Measurements from ENCODE around the gene ZMYND8. TPM values are rescaled to one million over a fixed set of nuclear protein-coding genes. Genes with fewer than 3 reads are reported as not detected.
"Not testable (repeated sequence)": the region's sequence is repeated elsewhere in the genome, so short reads cannot be mapped to it uniquely, and the experiment has no call there.

The ZMYND8 gene
- total and polyA plus RNA-seq, 2 donors = 14.8 to 28.5 TPM

DNA sequence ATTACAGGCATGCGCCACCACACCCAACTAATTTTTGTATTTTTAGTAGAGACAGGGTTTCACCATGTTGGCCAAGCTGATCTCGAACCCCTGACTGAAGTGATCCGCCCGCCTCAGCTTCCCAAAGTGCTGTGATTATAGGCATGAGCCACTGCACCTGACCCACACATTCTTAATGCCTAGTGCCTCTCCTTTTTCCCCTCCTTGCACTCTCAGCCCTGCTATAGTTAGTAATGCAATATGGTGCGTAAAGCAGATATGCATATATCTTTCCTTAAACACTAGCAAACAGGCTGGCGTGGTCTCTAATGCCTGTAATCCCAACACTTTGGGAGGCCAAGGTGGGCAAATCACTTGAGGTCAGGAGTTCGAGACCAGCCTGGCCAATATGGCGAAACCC lies 68.0 kb downstream of the ZMYND8 start:
- H3K36me3 ChIP-seq (ENCODE audit: control insufficient read depth in 2 of 2, insufficient read depth in 2 of 2, low read length in 1 of 2) = peaks cover 37 to 68% of the 10 kb centered on the region in 2 donors

DNA sequence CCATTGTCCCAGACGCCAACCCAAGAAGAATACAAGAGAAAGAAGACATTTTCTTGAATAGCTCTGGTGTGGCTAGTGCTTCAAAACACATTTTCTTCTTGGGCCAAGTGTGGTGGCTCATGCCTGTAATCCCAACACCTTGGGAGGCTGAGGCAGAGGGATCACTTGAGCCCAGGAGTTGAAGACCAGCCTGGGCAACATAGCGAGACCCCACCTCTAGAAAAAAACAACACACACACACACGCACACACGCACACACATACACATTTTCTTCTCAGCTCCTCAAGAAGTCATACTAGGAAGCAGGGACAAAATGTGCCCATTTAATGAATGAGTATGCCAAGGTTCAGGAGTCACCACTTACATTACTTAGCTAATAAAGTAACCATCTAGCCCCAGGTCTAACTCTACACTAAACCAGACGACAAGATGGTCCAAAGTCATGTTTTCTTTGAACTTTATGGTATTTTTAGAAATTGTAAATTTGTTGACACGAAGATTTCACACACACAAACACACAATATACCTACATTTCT lies 68.8 kb downstream of the ZMYND8 start:
- WGBS = 96% methylated on average over 6 of the region's 6 CpGs
- no peak for DNase-seq (ENCODE audit: low read depth in 6 of 9, low spot score in 9 of 9)
- Histone ChIP-seq H3K27me3 (ENCODE audit: control insufficient read depth in 2 of 2, insufficient read depth in 1 of 2, low read length in 1 of 2) (no peaks in the 10 kb centered on the region), H3K36me3 (ENCODE audit: control insufficient read depth in 2 of 2, insufficient read depth in 2 of 2, low read length in 1 of 2) (peaks cover 46 to 71% of the 10 kb centered on the region in 2 donors), H3K4me1 (ENCODE audit: control insufficient read depth in 2 of 2, insufficient read depth in 2 of 2, low read length in 2 of 2) (no peaks in the 10 kb centered on the region), H3K27ac (ENCODE audit: low read depth in 1 of 2, low read length in 1 of 2) (no peak overlapping the region), H3K4me3 (ENCODE audit: low read length in 2 of 2) (no peak overlapping the region), H3K9me3 (ENCODE audit: control insufficient read depth in 2 of 2, insufficient read depth in 1 of 2, low read length in 1 of 2) (no peaks in the 10 kb centered on the region)

More for the DNA sequence above, 68.0 kb downstream of the ZMYND8 start:
- not testable (repeated sequence) for H3K9me3 ChIP-seq (ENCODE audit: control insufficient read depth in 2 of 2, insufficient read depth in 1 of 2, low read length in 1 of 2); H3K27ac ChIP-seq (ENCODE audit: low read depth in 1 of 2, low read length in 1 of 2); DNase-seq (ENCODE audit: low read depth in 6 of 9, low spot score in 9 of 9); H3K27me3 ChIP-seq (ENCODE audit: control insufficient read depth in 2 of 2, insufficient read depth in 1 of 2, low read length in 1 of 2); H3K4me1 ChIP-seq (ENCODE audit: control insufficient read depth in 2 of 2, insufficient read depth in 2 of 2, low read length in 2 of 2); H3K4me3 ChIP-seq (ENCODE audit: low read length in 2 of 2)
- WGBS = 96% methylated on average over 8 of the region's 8 CpGs

DNA sequence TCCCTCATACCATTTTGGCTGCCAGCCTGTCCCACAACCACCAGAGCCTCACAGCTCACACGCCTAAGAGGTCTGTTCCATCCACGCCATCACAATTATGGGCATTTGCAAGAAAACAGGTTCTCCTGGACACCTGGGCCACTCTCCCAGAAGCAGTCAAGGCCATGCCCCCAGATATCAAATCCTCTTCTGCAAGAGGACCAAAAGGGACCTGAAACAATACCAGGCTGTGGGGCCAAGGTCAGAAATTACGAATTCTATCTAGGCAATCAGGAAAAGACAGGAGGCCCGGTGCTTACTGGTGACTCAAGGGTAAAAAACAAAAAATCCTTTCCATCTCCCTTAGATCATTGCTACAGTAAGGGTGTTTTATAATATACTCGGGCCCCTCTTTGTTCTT lies 69.8 kb downstream of the ZMYND8 start:
- WGBS = 97% methylated on average over 5 of the region's 5 CpGs
- no peak for DNase-seq (ENCODE audit: low read depth in 6 of 9, low spot score in 9 of 9)
- Histone ChIP-seq H3K36me3 (ENCODE audit: control insufficient read depth in 2 of 2, insufficient read depth in 2 of 2, low read length in 1 of 2) (peaks cover 49 to 74% of the 10 kb centered on the region in 2 donors), H3K27me3 (ENCODE audit: control insufficient read depth in 2 of 2, insufficient read depth in 1 of 2, low read length in 1 of 2) (no peaks in the 10 kb centered on the region), H3K4me1 (ENCODE audit: control insufficient read depth in 2 of 2, insufficient read depth in 2 of 2, low read length in 2 of 2) (no peaks in the 10 kb centered on the region), H3K4me3 (ENCODE audit: low read length in 2 of 2) (no peak overlapping the region), H3K27ac (ENCODE audit: low read depth in 1 of 2, low read length in 1 of 2) (no peak overlapping the region), H3K9me3 (ENCODE audit: control insufficient read depth in 2 of 2, insufficient read depth in 1 of 2, low read length in 1 of 2) (no peaks in the 10 kb centered on the region)

DNA sequence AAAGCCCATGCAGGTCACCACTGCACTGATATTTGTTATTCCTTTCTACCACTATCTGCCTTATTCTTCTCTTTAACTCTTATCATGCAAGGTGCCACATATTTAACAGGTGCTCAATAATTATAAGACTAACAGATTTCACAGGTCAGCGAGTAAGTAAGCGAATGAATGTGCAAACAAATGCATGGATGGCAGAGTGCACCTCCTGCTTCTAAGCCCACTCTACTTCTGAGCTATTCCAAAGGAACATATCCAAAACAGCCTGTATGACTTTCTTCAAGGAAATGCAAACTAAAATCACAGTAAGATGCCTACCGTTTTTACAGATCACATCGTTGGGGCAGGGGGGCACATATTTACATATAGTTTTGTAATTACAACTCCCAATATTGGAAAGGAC lies 71.3 kb downstream of the ZMYND8 start:
- 97% methylated on average over 4 of the region's 4 CpGs for WGBS
- H3K4me3 ChIP-seq (ENCODE audit: low read length in 2 of 2) = no peak overlapping the region

DNA sequence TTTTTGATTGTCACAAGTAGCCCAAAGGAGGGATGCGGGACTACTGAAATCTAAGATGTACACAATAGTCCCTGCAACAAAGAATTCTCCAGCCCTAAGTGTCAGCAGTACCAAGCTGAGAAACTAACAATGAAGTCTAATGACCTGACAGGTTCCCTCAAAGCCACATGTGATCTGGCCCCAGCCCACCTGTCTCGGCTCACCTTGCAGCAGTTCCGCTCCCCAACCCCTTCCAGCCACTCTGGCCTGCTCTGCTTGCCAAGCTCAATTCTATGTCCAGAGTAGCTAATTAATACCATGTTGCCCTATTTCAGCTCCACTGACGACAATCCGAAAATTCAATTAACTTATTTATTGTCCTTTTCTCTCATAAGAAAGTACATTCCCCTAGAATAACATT lies 72.1 kb downstream of the ZMYND8 start:
- no peaks in the 10 kb centered on the region for H3K4me1 ChIP-seq (ENCODE audit: control insufficient read depth in 2 of 2, insufficient read depth in 2 of 2, low read length in 2 of 2)
- no peaks in the 10 kb centered on the region for H3K27me3 ChIP-seq (ENCODE audit: control insufficient read depth in 2 of 2, insufficient read depth in 1 of 2, low read length in 1 of 2)
- peaks cover 56 to 77% of the 10 kb centered on the region in 2 donors for H3K36me3 ChIP-seq (ENCODE audit: control insufficient read depth in 2 of 2, insufficient read depth in 2 of 2, low read length in 1 of 2)
- H3K4me3 ChIP-seq (ENCODE audit: low read length in 2 of 2) = no peak overlapping the region
- no peak for DNase-seq (ENCODE audit: low read depth in 6 of 9, low spot score in 9 of 9)
- H3K27ac ChIP-seq (ENCODE audit: low read depth in 1 of 2, low read length in 1 of 2) = no peak overlapping the region
- WGBS = 99% methylated on average over 5 of the region's 5 CpGs
- no peaks in the 10 kb centered on the region for H3K9me3 ChIP-seq (ENCODE audit: control insufficient read depth in 2 of 2, insufficient read depth in 1 of 2, low read length in 1 of 2)

More for the DNA sequence above, 71.3 kb downstream of the ZMYND8 start:
- no peaks in the 10 kb centered on the region for H3K9me3 ChIP-seq (ENCODE audit: control insufficient read depth in 2 of 2, insufficient read depth in 1 of 2, low read length in 1 of 2)
- no peak for DNase-seq (ENCODE audit: low read depth in 6 of 9, low spot score in 9 of 9)
- H3K36me3 ChIP-seq (ENCODE audit: control insufficient read depth in 2 of 2, insufficient read depth in 2 of 2, low read length in 1 of 2) = peaks cover 56 to 81% of the 10 kb centered on the region in 2 donors
- no peaks in the 10 kb centered on the region for H3K27me3 ChIP-seq (ENCODE audit: control insufficient read depth in 2 of 2, insufficient read depth in 1 of 2, low read length in 1 of 2)
- H3K27ac ChIP-seq (ENCODE audit: low read depth in 1 of 2, low read length in 1 of 2) = no peak overlapping the region
- no peaks in the 10 kb centered on the region for H3K4me1 ChIP-seq (ENCODE audit: control insufficient read depth in 2 of 2, insufficient read depth in 2 of 2, low read length in 2 of 2)

DNA sequence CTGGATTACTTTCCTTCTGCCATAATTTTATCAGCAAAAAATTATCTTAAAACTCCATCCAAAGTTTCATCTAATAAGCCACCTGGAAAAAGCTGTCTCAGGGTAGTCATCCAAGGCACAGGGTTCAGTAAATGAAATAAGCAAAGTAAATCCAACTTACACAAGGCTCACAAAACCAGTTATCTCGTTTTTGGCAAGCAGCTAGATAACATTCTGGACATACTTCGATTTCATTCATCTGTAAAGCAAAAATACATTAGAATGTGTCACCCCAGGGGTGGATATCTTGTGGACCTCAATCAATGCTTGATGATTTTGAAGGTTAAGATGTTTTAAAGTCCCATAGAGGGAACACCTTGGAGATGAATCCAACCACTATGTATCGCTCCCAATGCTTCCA lies 73.1 kb downstream of the ZMYND8 start:
- Histone ChIP-seq H3K4me1 (ENCODE audit: control insufficient read depth in 2 of 2, insufficient read depth in 2 of 2, low read length in 2 of 2) (no peaks in the 10 kb centered on the region), H3K4me3 (ENCODE audit: low read length in 2 of 2) (no peak overlapping the region), H3K27me3 (ENCODE audit: control insufficient read depth in 2 of 2, insufficient read depth in 1 of 2, low read length in 1 of 2) (no peaks in the 10 kb centered on the region), H3K9me3 (ENCODE audit: control insufficient read depth in 2 of 2, insufficient read depth in 1 of 2, low read length in 1 of 2) (no peaks in the 10 kb centered on the region), H3K36me3 (ENCODE audit: control insufficient read depth in 2 of 2, insufficient read depth in 2 of 2, low read length in 1 of 2) (peaks cover 59 to 84% of the 10 kb centered on the region in 2 donors), H3K27ac (ENCODE audit: low read depth in 1 of 2, low read length in 1 of 2) (no peak overlapping the region)
- 94% methylated on average over 3 of the region's 3 CpGs for WGBS
- no peak for DNase-seq (ENCODE audit: low read depth in 6 of 9, low spot score in 9 of 9)

DNA sequence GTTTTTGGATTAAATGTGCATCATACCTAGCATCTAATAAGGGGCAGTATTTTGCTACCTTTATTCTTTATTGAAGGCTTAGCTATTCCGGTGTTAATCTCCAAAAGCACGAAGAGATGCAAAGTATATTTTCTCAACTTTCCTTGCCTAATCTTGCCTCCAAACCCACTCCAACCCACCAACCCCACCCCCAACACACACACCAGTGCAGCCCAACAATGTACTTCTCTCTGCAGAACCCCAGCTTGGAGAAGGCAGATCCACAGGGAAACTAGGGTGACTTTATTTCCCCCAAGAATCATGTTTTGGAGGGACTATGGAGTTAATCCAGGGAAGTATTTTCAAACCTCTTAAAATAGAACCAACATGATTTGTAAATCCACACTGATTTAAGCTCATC lies 73.6 kb downstream of the ZMYND8 start:
- no peak overlapping the region for H3K4me3 ChIP-seq (ENCODE audit: low read length in 2 of 2)
- H3K4me1 ChIP-seq (ENCODE audit: control insufficient read depth in 2 of 2, insufficient read depth in 2 of 2, low read length in 2 of 2) = no peaks in the 10 kb centered on the region
- H3K27me3 ChIP-seq (ENCODE audit: control insufficient read depth in 2 of 2, insufficient read depth in 1 of 2, low read length in 1 of 2) = no peaks in the 10 kb centered on the region
- no peak overlapping the region for H3K27ac ChIP-seq (ENCODE audit: low read depth in 1 of 2, low read length in 1 of 2)
- no peaks in the 10 kb centered on the region for H3K9me3 ChIP-seq (ENCODE audit: control insufficient read depth in 2 of 2, insufficient read depth in 1 of 2, low read length in 1 of 2)
- H3K36me3 ChIP-seq (ENCODE audit: control insufficient read depth in 2 of 2, insufficient read depth in 2 of 2, low read length in 1 of 2) = peaks cover 60 to 86% of the 10 kb centered on the region in 2 donors
- WGBS = 100% methylated on average over 2 of the region's 2 CpGs
- no peak for DNase-seq (ENCODE audit: low read depth in 6 of 9, low spot score in 9 of 9)

DNA sequence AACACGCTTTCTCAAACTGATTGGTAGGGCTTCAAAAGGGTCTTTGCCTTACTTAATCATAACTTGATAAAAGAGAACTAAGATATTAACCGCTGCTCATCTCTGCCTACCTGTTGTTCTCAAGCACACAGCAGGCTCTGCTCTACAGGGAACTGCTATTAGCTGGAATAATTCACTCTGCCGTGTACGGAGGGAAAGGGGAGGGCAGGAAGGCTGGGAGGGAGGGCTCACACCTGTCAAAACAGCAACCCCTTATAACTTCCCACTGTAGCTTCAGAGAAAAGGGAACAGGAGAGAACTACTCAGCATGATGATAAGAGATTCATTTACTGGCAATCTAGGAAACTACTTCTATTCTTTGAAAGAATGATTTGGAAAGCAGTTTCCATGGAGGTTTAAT lies 75.1 kb downstream of the ZMYND8 start:
- Histone ChIP-seq H3K27me3 (ENCODE audit: control insufficient read depth in 2 of 2, insufficient read depth in 1 of 2, low read length in 1 of 2) (no peaks in the 10 kb centered on the region), H3K27ac (ENCODE audit: low read depth in 1 of 2, low read length in 1 of 2) (no peak overlapping the region), H3K4me3 (ENCODE audit: low read length in 2 of 2) (no peak overlapping the region), H3K36me3 (ENCODE audit: control insufficient read depth in 2 of 2, insufficient read depth in 2 of 2, low read length in 1 of 2) (peaks cover 54 to 81% of the 10 kb centered on the region in 2 donors), H3K9me3 (ENCODE audit: control insufficient read depth in 2 of 2, insufficient read depth in 1 of 2, low read length in 1 of 2) (no peaks in the 10 kb centered on the region), H3K4me1 (ENCODE audit: control insufficient read depth in 2 of 2, insufficient read depth in 2 of 2, low read length in 2 of 2) (no peaks in the 10 kb centered on the region)
- 83% methylated on average over 4 of the region's 4 CpGs for whole genome bisulfite sequencing
- DNase-seq (ENCODE audit: low read depth in 6 of 9, low spot score in 9 of 9) = no peak

DNA sequence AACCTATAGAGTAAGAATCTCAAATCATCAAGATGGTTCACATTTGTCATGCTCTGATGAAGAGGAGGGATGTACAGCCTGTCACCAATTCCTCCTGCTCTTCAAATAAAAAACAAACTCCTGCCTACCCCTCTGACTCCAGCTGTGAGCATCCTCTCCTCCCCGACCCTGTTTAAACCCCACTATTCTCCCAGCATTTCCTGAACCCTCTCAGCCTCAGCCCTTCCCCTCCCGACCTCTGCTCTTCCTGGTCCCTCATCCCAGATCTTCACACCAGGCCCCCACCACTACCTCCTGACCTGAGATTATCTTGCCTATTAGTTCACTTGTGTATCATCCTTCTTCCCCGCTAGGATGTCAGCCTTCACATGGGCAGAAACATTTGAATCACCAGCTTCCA lies 75.8 kb downstream of the ZMYND8 start:
- no peaks in the 10 kb centered on the region for H3K9me3 ChIP-seq (ENCODE audit: control insufficient read depth in 2 of 2, insufficient read depth in 1 of 2, low read length in 1 of 2)
- no peaks in the 10 kb centered on the region for H3K27me3 ChIP-seq (ENCODE audit: control insufficient read depth in 2 of 2, insufficient read depth in 1 of 2, low read length in 1 of 2)
- no peak for DNase-seq (ENCODE audit: low read depth in 6 of 9, low spot score in 9 of 9)
- no peak overlapping the region for H3K4me3 ChIP-seq (ENCODE audit: low read length in 2 of 2)
- WGBS = 91% methylated on average over 3 of the region's 3 CpGs
- peaks cover 59 to 83% of the 10 kb centered on the region in 2 donors for H3K36me3 ChIP-seq (ENCODE audit: control insufficient read depth in 2 of 2, insufficient read depth in 2 of 2, low read length in 1 of 2)
- no peaks in the 10 kb centered on the region for H3K4me1 ChIP-seq (ENCODE audit: control insufficient read depth in 2 of 2, insufficient read depth in 2 of 2, low read length in 2 of 2)
- no peak overlapping the region for H3K27ac ChIP-seq (ENCODE audit: low read depth in 1 of 2, low read length in 1 of 2)
